Measurements from ENCODE around the gene ADRB1. TPM values are rescaled to one million over a fixed set of nuclear protein-coding genes. Genes with fewer than 3 reads are reported as not detected.

The ADRB1 gene
- total and polyA plus RNA-seq, 2 of the 13 experiments (the other 11 are each of a cell fraction or from before 2014, with no cell fraction given), result 0.07 TPM; not detected in 1

- no peak for TF ChIP-seq CENPT (CRISPR knock-in tag; IDR thresholded peaks at IDR 0.05; ENCODE audit: low read depth)
- TF ChIP-seq FOXA3 (CRISPR knock-in tag; IDR thresholded peaks at IDR 0.05), result no peak
- TF ChIP-seq SMAD3 (CRISPR knock-in tag; IDR thresholded peaks at IDR 0.05), result no peak
These were observed 14.6 kb downstream of the ADRB1 start (continued) for GRCh38 chr10:114058297-114058696.

- no peak overlapping the region for H3K4me3 ChIP-seq (replicated peaks in 1 of 3; ENCODE audit: insufficient read depth in 1 of 3, low read depth in 2 of 3, low read length in 3 of 3)
- no peak overlapping the region for H3K27ac ChIP-seq (ENCODE audit: extremely low read length, insufficient read depth, low read length)
- intact Hi-C loops (cut with micrococcal nuclease; ENCODE audit: unreplicated experiment) (no loop called here), in situ Hi-C loops (cut with HindIII; ENCODE audit: extremely low pct_ligation_motif_present, low pct_unique_long_range_greater_than_20kb) (no loop called here)
- H3K4me1 ChIP-seq (ENCODE audit: insufficient read depth, low read length), result no peaks in the 10 kb centered on the region
- TF ChIP-seq ZNF660 (CRISPR knock-in tag; IDR thresholded peaks at IDR 0.05; ENCODE audit: borderline replicate concordance, low read depth) (no peak), RFXAP (CRISPR knock-in tag; IDR thresholded peaks at IDR 0.05; ENCODE audit: borderline replicate concordance) (no peak), NCOA5 (CRISPR knock-in tag; IDR thresholded peaks at IDR 0.05) (no peak), JUN (CRISPR knock-in tag; IDR thresholded peaks at IDR 0.05) (no peak), ATRX (CRISPR knock-in tag; IDR thresholded peaks at IDR 0.05; ENCODE audit: borderline replicate concordance) (no peak), ETS1 (CRISPR knock-in tag; IDR thresholded peaks at IDR 0.05) (no peak), MAFF (IDR thresholded peaks at IDR 0.05; ENCODE audit: low read depth, low read length) (no peak), ZNF253 (CRISPR knock-in tag; IDR thresholded peaks at IDR 0.05; ENCODE audit: borderline replicate concordance) (no peak), ZNF589 (CRISPR knock-in tag; conservative IDR thresholded peaks at IDR 0.05) (no peak)
- DNase-seq (ENCODE audit: low spot score) (no peak), ATAC-seq (no peak), FAIRE-seq (no peak)
- no peak overlapping the region for H3K9ac ChIP-seq (ENCODE audit: insufficient read depth, low read depth, low read length)
- no peaks in the 10 kb centered on the region for H4K20me1 ChIP-seq (ENCODE audit: insufficient read depth, low read length)
- no peaks in the 10 kb centered on the region for H3K9me3 ChIP-seq (ENCODE audit: low read length)
- no peak overlapping the region for H2AFZ ChIP-seq (ENCODE audit: low read length)
- CTCF ChIA-PET (ENCODE audit: low intra/inter-chr PET ratio, low total read pairs), result no interaction called here
- no peaks in the 10 kb centered on the region for H3K79me2 ChIP-seq (ENCODE audit: insufficient read depth, low read length)
- H3K36me3 ChIP-seq (replicated peaks in 1 of 2; ENCODE audit: control insufficient read depth in 1 of 2, insufficient read depth in 2 of 2, low read length in 2 of 2), result no peaks in the 10 kb centered on the region
- peaks cover 0 to 12% of the 10 kb centered on the region in 2 experiments; a peak in 2 of 5 replicates for H3K27me3 ChIP-seq (ENCODE audit: control insufficient read depth in 1 of 2, insufficient read depth in 2 of 2, low read length in 2 of 2)
- no peak overlapping the region for H3K4me2 ChIP-seq (ENCODE audit: low read depth, low read length)
- no TSS peak for BruUV-seq (replicated peaks)
- POLR2A ChIA-PET, result no interaction called here
These were observed 15.9 kb downstream of the ADRB1 start for GRCh38 chr10:114059561-114059960.

Measured in HepG2 (cell line).